ENCODE results near the gene SLN. TPM values are rescaled to one million over a fixed set of nuclear protein-coding genes. Genes with fewer than 3 reads are reported as not detected.
"Not testable (repeated sequence)": the region's sequence is repeated elsewhere in the genome, so short reads cannot be mapped to it uniquely, and the experiment has no call there.

SLN gene
- total RNA-seq: not detected

DNA sequence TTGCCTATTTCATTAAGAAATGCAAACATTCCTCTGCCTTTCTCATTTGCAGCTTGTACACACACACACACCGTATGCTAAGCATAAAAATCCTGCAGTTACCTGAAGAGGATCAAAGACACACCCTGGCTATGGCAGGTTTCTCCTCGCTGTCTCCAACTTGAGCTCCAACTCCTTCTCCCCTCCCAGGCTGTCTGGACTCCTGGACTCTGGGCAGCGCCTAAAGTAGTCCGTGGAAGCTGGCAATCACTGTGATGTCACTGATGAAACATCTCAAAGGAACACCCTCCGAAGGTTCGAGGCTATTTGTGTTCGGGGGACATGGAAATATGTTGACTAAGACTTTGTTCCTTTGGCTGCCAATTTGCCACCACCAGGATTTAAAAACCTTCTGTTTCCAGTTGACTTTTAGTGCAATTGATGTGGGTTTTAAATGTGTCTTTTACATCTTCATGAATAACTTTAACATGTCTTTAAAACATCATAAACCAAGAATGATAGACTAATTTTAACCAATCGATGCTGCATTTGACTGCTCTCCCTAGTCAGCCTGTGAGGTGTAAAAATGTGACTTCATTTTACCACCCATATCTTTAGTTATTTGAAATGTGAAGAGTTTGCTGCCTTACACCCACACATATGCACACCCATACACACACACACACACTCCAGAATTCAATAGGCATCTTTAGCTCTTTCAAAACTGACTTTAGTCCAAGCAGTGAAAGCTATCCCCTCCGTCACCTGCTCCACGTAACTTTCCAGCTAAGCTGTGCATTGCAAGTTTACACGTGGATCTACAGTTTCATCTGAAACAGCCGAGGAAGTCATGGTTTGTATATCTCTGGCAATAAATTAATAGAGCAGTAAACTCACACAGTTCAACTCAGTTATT is at the start of gene SLN:
TSS of gene SLN (minus strand) at position 196 of the 895 bp plus-strand sequence.
- DNase-seq (ENCODE audit: low spot score): no peak

DNA sequence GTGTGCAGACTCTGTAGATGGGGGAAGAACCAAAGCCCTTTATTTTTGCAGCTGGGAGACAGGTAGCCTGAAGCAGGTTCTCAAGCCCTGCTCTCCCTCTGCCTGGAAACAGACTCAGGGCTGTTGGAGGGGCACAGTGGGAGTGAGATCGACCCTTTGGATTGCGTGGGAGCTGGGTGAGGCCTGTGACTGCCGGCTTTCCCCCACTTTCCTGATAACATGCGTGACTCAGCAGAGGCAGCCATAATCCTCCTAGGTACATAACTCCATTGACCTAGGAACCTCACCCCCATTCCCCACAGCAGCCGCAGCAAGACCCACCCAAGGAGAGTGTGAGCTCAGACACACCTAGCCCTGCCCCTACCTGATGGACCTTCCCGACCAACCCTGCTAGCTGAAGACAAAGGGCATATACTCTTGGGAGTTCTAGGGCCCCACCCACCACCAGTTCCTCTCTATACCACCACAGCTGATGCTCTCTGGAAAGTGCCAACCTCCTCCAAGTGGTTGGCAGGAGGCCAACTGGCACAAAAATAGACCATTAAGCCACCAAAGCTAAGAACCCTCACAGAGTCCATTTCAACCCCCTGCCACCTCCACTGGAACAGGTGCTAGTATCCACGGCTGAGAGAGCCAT is 47.0 kb upstream of the SLN start:
- not testable (repeated sequence) for DNase-seq (ENCODE audit: low spot score)

DNA sequence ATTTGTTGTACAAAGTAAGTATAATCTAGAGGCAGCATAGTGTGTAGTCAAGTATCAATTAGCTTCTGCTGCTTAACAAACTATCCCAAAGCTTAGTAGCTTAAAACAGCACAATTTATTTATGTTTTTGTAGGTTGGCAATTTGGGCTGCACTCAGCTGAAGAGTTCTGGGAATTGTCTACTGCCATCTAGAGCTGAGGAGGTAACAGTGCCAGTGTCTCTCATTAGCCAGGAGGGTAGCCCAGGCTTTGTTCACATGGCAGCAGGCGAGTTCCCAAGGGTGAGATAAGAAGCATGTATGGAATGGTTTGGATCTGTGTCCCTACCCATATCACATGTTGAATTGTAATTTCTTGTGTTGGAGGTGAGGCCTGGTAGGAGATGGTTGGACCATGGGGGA is 45.8 kb upstream of the SLN start:
- no peak for DNase-seq (ENCODE audit: low spot score)

GRCh38 chr11:107756553-107756952 is 44.7 kb upstream of the SLN start:
- DNase-seq (ENCODE audit: low spot score): no peak

- no peak for DNase-seq (ENCODE audit: low spot score)
Measured at GRCh38 chr11:107752949-107753822, 41.3 kb upstream of the SLN start.

DNA sequence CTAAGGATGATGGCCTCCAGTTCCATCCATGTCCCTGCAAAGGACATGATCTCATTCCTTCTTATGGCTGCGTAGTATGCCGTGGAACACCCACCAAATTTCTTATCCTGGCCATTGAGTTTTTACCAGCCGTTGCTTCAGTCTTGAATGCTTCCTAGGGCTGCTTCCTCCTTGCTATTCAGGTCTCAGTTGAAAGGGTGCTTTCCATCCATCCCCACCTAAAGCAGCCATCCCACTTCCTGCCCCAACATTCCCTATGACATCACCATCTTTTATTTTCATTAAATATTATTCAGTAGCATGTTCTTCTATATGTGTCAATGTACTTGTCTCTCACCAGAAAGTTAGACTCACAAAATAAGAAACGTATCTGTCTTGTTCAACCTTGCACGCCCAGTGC is 40.7 kb upstream of the SLN start:
- DNase-seq (ENCODE audit: low spot score): no peak

- no peak for DNase-seq (ENCODE audit: low spot score)
Measured at GRCh38 chr11:107751082-107751481, 39.2 kb upstream of the SLN start.

- DNase-seq (ENCODE audit: low spot score): no peak
Measured at GRCh38 chr11:107750313-107750712, 38.5 kb upstream of the SLN start.

- no peak for DNase-seq (ENCODE audit: low spot score)
Measured at GRCh38 chr11:107747622-107748021, 35.8 kb upstream of the SLN start.

- no peak for DNase-seq (ENCODE audit: low spot score)
Measured at GRCh38 chr11:107744736-107745135, 32.9 kb upstream of the SLN start.

- DNase-seq (ENCODE audit: low spot score): no peak
Measured at GRCh38 chr11:107743191-107743590, 31.3 kb upstream of the SLN start.

- no peak for DNase-seq (ENCODE audit: low spot score)
Measured at GRCh38 chr11:107741044-107741823, 29.4 kb upstream of the SLN start.

DNA sequence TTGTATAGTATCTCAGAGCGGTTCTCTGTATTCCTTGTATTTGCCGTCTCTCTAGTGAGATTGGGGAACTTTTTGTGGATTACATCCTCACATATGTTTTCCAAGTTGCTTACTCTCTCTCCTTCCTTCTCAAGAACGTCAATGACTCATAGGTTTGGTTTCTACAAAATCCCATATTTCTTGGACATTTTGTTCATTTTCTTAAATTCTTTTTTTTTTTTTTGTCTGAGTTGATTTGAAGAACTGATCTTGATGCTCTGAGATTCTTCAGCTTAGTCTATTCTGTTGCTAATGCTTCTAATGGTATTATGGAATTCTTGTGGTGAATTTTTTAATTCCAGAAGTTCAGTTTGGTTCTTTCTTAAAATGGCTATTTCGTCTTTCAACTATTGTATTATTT is 28.4 kb upstream of the SLN start:
- DNase-seq (ENCODE audit: low spot score): no peak

DNA sequence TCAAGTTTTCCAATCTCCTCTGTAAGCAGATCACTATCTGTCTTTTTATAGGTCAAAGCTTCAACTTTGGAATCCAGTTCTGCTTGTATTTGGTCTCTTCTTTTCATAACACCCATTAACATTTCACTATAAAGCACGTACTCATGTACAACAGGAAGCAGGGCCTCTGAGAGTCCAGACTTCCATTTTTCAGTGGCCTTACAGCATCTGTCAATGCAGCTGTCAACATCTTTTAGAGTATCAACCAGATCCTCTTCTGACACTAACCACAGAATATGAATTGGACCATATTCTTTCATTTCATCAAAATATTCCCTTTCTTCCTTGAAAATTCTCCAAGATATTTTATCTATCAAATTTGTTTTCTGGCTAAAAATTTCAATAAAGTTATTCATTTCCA is 24.7 kb upstream of the SLN start:
- DNase-seq (ENCODE audit: low spot score): no peak

- no peak for DNase-seq (ENCODE audit: low spot score)
Measured at GRCh38 chr11:107733518-107733917, 21.7 kb upstream of the SLN start.

DNA sequence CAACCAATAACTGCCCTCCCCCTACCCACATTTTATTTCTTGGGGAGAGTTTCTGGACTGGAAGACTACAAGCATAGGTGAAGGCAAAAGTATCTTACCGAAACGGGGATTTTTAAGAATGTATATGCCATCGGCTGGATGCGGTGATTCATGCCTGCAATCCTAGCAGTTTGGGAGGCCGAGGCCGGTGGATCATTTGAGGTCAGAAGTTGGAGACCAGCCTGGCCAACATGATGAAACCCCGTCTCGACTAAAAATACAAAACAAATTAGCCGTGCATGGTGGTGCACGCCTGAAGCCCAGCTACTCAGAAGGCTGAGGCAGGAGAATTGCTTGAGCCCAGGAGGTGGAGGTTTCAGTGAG is 20.8 kb upstream of the SLN start:
- no peak for DNase-seq (ENCODE audit: low spot score)

GRCh38 chr11:107731941-107732688 is 20.3 kb upstream of the SLN start:
- DNase-seq (ENCODE audit: low spot score): no peak

DNA sequence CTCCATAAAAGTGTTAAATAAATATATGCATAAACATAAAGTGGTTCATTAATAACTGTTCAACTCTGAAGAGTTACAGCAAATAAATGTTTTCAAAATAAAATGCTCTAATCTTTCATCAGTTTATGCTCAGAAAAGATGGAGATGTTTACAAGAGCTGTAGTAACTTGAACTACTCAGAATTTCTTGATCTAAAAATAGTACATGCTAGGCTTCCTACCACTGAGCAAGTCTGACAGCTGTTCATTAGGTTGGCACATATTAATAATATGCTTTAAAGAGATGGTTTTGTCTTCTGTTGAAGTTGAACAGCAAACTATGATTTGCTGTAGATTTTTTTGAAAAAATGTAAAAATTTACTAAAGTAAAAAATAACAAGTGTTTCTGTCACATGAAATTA is 10.8 kb upstream of the SLN start:
- DNase-seq (ENCODE audit: low spot score): no peak

DNA sequence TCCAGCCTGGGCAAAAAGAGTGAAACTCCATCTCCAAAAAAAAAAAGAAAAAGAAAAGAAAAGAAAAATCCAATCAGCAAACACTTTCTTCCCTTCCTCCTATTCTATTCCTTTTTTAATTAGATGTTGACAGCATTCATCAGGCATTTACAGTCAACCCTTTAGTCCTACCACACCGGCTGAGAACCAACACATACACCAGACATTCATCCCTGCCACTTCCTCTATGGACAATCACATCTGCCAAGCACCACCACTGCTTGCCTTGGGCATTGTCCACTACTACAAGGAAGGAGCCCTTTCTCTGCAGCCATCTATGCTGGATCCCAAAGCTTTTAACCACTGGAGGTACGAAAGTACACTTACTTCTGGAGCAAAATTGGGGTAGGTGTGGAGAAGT is 9.4 kb upstream of the SLN start:
- no peak for DNase-seq (ENCODE audit: low spot score)

DNA sequence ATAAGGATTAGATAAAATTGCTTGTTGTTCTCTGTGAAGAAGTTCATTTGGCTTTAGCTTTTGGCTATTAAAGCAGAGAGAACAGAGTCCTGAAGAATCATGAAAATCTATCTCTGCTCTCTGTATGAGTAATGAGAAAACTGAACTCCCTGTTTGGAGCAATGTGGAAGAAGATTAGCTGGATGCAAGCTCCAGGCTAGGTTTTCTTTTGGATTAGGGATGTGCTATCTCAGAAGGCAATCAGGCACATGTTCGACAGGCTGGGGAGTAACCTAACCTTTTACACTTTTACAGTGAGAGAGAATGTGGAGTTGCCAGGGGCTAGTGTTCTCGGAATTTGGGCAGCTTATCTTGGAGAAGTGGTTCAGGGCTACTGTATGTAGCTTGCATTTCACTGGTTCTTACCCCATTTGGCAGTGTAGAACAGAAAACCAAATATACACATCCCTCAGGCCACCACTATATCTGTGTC is 8.5 kb upstream of the SLN start:
- no peak for DNase-seq (ENCODE audit: low spot score)

All from mucosa of gallbladder (tissue), 1 donor.